IMR-90 (cell line): Measurements from ENCODE around the gene CCDC170.

Source experiments
- CEBPB ChIP-seq: IDR thresholded peaks from 2 replicates; pipeline ENCODE4 v1.6.1; 2012; ENCODE audit warnings: low read depth, low read length, improper control_type of control experiment
- MAFK ChIP-seq: IDR thresholded peaks from 2 replicates; pipeline ENCODE4 v1.6.1; 2012; ENCODE audit warnings: low read depth, low read length, improper control_type of control experiment
- MAZ ChIP-seq: IDR thresholded peaks from 2 replicates; pipeline ENCODE4 v1.6.1; 2012; ENCODE audit warnings: low read depth, mild to moderate bottlenecking, low read length, improper control_type of control experiment, moderate library complexity, borderline replicate concordance
- MXI1 ChIP-seq: IDR thresholded peaks from 2 replicates; pipeline ENCODE4 v1.6.1; 2012; ENCODE audit warnings: low read depth, mild to moderate bottlenecking, low read length, moderate library complexity, borderline replicate concordance
- POLR2A ChIP-seq: IDR thresholded peaks from 2 replicates; pipeline ENCODE4 v1.6.1; 2012; ENCODE audit warnings: mild to moderate bottlenecking, low read depth, low read length
- RAD21 ChIP-seq: IDR thresholded peaks from 2 replicates; pipeline ENCODE4 v1.6.1; 2012; ENCODE audit warnings: low read length, improper control_type of control experiment
- TF ChIP-seq, protein P1 (sequence below): conservative IDR thresholded peaks from 2 replicates; pipeline ENCODE4 v1.5.1; 2012; ENCODE audit warnings: mild to moderate bottlenecking, low read depth, low read length, improper control_type of control experiment
- TF ChIP-seq, protein P2 (sequence below): fragments of 150-350 bp; IDR thresholded peaks from 2 replicates; pipeline ENCODE4 v1.6.1; 2017; ENCODE audit warnings: mild to moderate bottlenecking, antibody characterized with exemption, low read length, low read depth
- TF ChIP-seq, protein P3 (sequence below): fragments of 150-350 bp; IDR thresholded peaks from 2 replicates; pipeline ENCODE4 v1.6.1; 2016; ENCODE audit warnings: low read depth, mild to moderate bottlenecking, low read length, moderate library complexity, borderline replicate concordance

DNA sequence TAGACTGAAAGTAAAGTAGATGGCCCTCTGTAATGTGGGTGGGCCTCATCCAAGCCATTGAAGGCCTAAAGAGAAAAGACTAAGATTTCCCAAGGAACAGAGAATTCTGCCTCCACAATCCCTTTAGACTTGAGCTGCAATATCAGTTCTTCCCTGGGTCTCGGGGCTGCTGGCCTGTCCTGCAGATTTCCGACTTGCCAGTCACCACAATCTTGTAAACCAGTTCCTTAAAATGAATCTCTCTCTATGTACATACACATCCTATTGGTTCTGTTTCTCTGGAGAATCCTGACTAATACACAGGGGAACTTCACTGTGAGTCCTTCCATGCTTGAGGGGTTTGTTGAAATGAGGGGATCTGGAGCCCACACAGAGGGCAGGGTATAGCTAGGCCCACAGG, 12.9 kb downstream of the CCDC170 start:
- TF ChIP-seq, protein P1, sequence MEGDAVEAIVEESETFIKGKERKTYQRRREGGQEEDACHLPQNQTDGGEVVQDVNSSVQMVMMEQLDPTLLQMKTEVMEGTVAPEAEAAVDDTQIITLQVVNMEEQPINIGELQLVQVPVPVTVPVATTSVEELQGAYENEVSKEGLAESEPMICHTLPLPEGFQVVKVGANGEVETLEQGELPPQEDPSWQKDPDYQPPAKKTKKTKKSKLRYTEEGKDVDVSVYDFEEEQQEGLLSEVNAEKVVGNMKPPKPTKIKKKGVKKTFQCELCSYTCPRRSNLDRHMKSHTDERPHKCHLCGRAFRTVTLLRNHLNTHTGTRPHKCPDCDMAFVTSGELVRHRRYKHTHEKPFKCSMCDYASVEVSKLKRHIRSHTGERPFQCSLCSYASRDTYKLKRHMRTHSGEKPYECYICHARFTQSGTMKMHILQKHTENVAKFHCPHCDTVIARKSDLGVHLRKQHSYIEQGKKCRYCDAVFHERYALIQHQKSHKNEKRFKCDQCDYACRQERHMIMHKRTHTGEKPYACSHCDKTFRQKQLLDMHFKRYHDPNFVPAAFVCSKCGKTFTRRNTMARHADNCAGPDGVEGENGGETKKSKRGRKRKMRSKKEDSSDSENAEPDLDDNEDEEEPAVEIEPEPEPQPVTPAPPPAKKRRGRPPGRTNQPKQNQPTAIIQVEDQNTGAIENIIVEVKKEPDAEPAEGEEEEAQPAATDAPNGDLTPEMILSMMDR, result no peak
- TF ChIP-seq CEBPB (no peak), POLR2A (no peak), MAZ (no peak), MAFK (no peak), MXI1 (no peak), RAD21 (no peak)
- TF ChIP-seq, protein P2, sequence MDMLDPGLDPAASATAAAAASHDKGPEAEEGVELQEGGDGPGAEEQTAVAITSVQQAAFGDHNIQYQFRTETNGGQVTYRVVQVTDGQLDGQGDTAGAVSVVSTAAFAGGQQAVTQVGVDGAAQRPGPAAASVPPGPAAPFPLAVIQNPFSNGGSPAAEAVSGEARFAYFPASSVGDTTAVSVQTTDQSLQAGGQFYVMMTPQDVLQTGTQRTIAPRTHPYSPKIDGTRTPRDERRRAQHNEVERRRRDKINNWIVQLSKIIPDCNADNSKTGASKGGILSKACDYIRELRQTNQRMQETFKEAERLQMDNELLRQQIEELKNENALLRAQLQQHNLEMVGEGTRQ, result no peak
- TF ChIP-seq, protein P3, sequence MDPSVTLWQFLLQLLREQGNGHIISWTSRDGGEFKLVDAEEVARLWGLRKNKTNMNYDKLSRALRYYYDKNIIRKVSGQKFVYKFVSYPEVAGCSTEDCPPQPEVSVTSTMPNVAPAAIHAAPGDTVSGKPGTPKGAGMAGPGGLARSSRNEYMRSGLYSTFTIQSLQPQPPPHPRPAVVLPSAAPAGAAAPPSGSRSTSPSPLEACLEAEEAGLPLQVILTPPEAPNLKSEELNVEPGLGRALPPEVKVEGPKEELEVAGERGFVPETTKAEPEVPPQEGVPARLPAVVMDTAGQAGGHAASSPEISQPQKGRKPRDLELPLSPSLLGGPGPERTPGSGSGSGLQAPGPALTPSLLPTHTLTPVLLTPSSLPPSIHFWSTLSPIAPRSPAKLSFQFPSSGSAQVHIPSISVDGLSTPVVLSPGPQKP, result no peak
